Stomach smooth muscle (tissue), 2 donors: Measurements from ENCODE around the gene LRP2.
"Not testable (repeated sequence)": the region's sequence is repeated elsewhere in the genome, so short reads cannot be mapped to it uniquely, and the experiment has no call there.

ENCODE experiments used
- H3K27ac ChIP-seq: one replicate; pipeline ENCODE4 v1.7.0; 2013; ENCODE audit warnings: mild to moderate bottlenecking, low read length, inconsistent platforms
- H3K27me3 ChIP-seq, 2 donors: one replicate each; pipeline ENCODE4 v1.7.0; 2013; ENCODE audit warnings: low read length in 2 of 2; ENCODE audit not compliant: insufficient read depth in 2 of 2, control insufficient read depth in 1 of 2
- H3K36me3 ChIP-seq, 2 donors: one replicate each; pipeline ENCODE4 v1.7.0; 2013; ENCODE audit warnings: low read length in 2 of 2; ENCODE audit not compliant: control insufficient read depth in 2 of 2, insufficient read depth in 2 of 2
- H3K4me1 ChIP-seq: one replicate; pipeline ENCODE4 v1.7.0; 2013; ENCODE audit warnings: low read length; ENCODE audit not compliant: control insufficient read depth, insufficient read depth
- H3K4me3 ChIP-seq, 2 donors: one replicate each; pipeline ENCODE4 v1.7.0; 2013; ENCODE audit warnings: low read length in 2 of 2
- H3K9ac ChIP-seq, 2 donors: one replicate each; pipeline ENCODE4 v1.7.0; 2013; ENCODE audit warnings: low read length in 2 of 2, mild to moderate bottlenecking in 1 of 2
- H3K9me3 ChIP-seq, 2 donors: one replicate each; pipeline ENCODE4 v1.7.0; 2013; ENCODE audit warnings: low read length in 2 of 2; ENCODE audit not compliant: control insufficient read depth in 2 of 2
- donor health status: healthy.
- donor health status: Pancreatic carcinoma.

Gene LRP2

DNA sequence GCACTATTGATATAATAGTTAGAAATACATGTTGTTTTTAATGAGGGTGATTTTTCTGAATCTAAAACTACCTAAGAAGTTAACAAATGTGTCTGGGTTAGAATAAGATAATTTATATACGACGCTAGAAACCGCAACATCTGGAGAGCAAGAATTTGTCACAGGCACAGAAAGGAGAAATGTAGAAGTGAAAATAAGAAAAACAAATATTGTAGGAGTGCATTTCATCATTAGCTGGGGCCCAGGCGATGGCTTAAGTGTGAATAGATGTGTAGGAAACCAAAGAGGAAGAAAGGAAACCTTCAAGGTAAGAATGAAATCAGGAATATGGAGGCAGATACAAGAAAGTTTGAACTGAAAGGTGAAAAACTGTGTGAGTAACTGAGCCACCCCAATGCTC lies 90.3 kb downstream of the LRP2 start:
- H3K9me3 ChIP-seq = no peaks in the 10 kb centered on the region
- no peak overlapping the region for H3K4me3 ChIP-seq
- no peaks in the 10 kb centered on the region for H3K4me1 ChIP-seq
- H3K27me3 ChIP-seq = no peaks in the 10 kb centered on the region
- no peak overlapping the region for H3K9ac ChIP-seq
- no peak overlapping the region for H3K27ac ChIP-seq
- no peaks in the 10 kb centered on the region for H3K36me3 ChIP-seq

DNA sequence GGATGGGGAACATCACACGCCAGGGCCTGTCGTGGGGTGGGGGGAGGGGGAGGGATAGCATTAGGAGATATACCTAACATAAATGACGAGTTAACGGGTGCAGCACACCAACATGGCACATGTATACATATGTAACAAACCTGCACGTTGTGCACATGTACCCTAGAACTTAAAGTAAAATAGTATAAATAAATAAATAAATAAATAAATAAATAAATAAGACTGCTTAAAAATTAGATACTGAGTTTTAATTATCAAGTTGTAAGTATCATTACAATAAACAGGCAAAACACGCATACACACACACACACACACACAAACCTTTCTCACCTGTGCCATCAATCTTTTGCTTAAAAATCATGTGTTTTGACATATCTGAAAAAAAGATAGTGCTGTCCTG lies 91.8 kb downstream of the LRP2 start:
- H3K4me1 ChIP-seq, H3K9ac ChIP-seq, H3K36me3 ChIP-seq, H3K4me3 ChIP-seq, H3K27ac ChIP-seq, H3K27me3 ChIP-seq, H3K9me3 ChIP-seq: not testable (repeated sequence)

DNA sequence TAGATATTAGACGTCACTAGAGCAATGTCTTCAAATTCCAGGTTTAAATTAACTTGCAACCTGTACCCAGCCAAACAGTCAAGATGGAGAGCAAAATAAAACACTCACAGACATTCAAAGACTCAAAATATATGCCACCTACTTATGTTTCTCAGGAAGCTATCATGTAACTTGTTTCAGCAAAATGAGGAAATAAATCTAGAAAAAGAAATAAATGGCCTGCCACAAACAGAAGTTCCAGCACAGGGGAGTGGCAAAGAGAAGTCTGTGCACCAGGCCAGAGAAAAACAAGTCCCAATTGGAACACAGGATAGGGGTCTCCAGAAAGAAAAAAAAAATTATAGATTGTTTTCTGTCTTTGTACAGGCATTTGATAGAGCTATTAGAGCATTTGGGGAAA lies 96.7 kb downstream of the LRP2 start:
- Histone ChIP-seq H3K27me3 (no peaks in the 10 kb centered on the region), H3K4me1 (no peaks in the 10 kb centered on the region), H3K4me3 (no peak overlapping the region), H3K9ac (no peak overlapping the region), H3K36me3 (no peaks in the 10 kb centered on the region), H3K27ac (no peak overlapping the region), H3K9me3 (peaks cover 0 to 3% of the 10 kb centered on the region in 2 donors)

DNA sequence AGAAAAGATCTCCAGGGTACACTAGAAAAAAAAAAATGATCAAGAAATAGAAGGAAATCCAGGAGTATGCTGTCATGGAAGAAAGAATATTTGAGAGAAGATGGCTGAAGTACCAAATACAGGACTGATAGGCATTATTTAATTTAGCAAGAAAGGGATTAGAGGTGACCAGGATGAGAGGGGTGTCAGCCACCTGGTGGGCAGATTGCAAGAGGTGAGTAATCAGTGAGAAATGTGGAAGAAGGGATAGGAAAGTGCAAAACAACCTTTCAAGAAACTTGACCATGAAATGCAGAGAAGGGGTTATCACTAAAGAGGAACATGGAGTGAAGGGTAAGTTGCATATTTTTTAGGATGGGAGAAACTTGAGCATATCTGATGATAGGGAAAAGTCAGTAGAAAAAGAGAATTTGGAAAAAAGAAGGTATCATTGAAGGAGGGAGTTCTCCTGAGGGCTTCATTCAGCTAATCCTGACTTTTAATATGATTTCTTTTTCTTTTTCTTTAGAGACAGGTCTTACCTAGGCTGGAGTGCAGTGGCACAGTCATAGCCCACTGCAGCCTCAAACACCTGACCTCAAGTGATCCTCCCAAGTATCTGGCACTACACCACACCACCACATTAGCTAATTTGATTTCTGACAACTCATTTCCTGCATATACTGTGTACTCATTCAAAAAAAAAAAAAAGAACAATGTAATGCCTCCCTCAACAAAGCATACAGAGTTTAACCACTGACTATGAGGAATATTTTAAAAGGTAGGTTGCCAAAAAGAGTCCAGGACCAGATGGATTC lies 101.3 kb downstream of the LRP2 start:
- Histone ChIP-seq H3K27ac (no peak overlapping the region), H3K27me3 (no peaks in the 10 kb centered on the region), H3K9me3 (peaks cover 0 to 3% of the 10 kb centered on the region in 2 donors), H3K36me3 (no peaks in the 10 kb centered on the region), H3K9ac (no peak overlapping the region), H3K4me1 (no peaks in the 10 kb centered on the region), H3K4me3 (no peak overlapping the region)

DNA sequence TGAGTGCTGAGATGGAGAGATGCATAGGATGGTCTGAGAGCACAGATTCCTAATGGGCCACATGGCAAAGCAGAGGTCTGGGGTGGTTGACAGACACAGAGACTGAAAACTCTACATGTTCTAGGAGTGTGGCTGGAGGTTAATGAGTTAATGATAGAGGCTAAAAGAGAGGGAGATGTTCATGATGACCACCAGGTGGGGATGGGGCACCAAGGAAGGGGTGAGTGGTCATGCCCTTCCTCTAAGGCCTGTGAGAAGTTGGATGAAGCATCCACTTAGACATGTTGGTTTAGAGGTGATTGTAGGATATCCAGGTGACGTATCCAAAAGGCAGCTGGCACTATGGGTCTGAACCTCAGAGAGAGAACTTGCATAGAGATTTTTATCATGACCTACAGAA lies 102.1 kb downstream of the LRP2 start:
- no peak overlapping the region for H3K4me3 ChIP-seq
- no peak overlapping the region for H3K9ac ChIP-seq
- no peak overlapping the region for H3K27ac ChIP-seq
- H3K27me3 ChIP-seq = no peaks in the 10 kb centered on the region
- no peaks in the 10 kb centered on the region for H3K36me3 ChIP-seq
- no peaks in the 10 kb centered on the region for H3K4me1 ChIP-seq
- H3K9me3 ChIP-seq = peaks cover 0 to 3% of the 10 kb centered on the region in 2 donors

DNA sequence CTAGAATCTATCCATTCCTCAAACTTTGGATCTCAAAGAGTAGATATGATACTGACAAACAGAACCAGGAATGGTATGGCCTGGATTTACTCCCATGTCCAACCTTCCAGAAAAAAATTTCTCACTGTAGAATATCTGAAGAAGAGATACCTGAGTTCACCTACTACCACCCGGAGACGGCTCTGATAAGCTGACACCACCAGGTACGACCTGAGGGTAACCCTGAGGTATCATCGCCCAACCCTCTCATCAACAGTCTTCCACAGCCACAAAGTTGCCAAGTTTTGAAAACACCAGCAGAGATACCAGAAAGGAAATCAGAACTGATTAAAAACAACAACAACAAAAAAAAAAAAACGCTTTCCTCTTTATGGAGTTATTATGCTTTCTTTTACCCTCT lies 102.9 kb downstream of the LRP2 start:
- H3K9ac ChIP-seq = no peak overlapping the region
- no peaks in the 10 kb centered on the region for H3K36me3 ChIP-seq
- no peaks in the 10 kb centered on the region for H3K4me1 ChIP-seq
- no peak overlapping the region for H3K4me3 ChIP-seq
- no peak overlapping the region for H3K27ac ChIP-seq
- no peaks in the 10 kb centered on the region for H3K27me3 ChIP-seq
- H3K9me3 ChIP-seq = no peaks in the 10 kb centered on the region

DNA sequence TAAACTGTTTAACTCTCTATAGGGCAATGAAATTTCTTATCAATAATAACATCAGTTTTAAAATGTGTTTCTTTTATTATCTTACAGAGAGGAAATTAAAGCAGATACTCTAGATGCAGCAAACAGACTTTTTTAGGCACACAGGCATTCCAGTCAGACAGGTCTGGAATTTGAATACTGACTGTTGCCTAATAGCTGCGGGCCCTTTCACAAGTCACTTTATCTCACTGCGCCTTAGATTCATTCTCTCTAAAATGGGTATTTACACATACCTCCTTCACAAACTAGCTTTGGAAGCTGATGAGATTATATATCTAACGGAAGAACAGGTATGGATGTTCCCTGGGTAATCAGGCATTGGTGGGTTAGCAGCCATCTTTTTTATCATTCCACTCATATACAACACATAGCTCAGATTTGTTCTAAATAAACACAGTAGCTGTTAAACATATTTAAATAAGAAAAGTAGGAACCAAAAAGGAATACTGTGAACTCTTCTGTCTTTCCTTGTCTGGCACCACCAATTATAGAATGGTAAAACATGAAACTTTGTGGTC lies 104.2 kb downstream of the LRP2 start:
- no peak overlapping the region for H3K9ac ChIP-seq
- no peaks in the 10 kb centered on the region for H3K9me3 ChIP-seq
- H3K36me3 ChIP-seq = no peaks in the 10 kb centered on the region
- no peak overlapping the region for H3K27ac ChIP-seq
- H3K4me1 ChIP-seq = no peaks in the 10 kb centered on the region
- no peak overlapping the region for H3K4me3 ChIP-seq
- H3K27me3 ChIP-seq = no peaks in the 10 kb centered on the region

DNA sequence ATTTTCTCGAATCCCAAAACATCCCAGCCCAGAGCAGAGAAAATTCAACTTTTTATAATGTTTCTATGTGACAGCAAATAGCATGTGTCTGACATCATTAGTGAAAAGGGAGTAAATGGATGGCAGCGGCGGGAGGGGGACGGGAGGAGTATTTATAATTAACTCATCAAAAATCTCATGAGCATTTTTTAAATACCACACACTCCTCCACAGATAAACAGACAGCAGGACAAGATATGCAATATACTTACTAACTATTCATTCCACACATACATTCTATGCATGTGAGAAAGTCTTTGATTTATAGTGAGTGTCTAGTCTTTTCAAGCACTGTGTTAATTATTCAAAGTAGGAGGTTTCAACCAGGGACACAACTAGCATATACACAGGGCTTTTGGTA lies 107.6 kb downstream of the LRP2 start:
- Histone ChIP-seq H3K27me3 (no peaks in the 10 kb centered on the region), H3K9me3 (no peaks in the 10 kb centered on the region), H3K4me3 (no peak overlapping the region), H3K27ac (no peak overlapping the region), H3K9ac (no peak overlapping the region), H3K36me3 (no peaks in the 10 kb centered on the region), H3K4me1 (no peaks in the 10 kb centered on the region)

DNA sequence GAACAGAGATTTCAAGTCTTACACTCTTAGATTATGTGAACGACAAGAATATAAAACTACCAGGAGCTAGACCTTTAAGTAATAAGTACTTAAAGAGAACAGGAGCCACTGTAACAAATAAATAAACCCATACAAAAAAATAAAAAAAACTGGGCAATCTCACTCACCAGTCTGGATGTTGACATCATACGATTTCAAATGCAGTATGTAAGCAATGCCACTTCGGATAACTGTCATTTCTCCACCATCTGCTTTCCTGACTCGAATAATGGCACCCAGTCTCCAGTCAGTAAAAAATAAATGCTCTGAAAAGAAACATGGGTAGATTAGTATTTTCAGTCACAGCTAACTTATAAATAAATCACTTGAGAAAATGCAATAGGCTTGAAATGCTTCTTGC lies 115.1 kb downstream of the LRP2 start:
- H3K9me3 ChIP-seq = no peaks in the 10 kb centered on the region
- no peaks in the 10 kb centered on the region for H3K36me3 ChIP-seq

DNA sequence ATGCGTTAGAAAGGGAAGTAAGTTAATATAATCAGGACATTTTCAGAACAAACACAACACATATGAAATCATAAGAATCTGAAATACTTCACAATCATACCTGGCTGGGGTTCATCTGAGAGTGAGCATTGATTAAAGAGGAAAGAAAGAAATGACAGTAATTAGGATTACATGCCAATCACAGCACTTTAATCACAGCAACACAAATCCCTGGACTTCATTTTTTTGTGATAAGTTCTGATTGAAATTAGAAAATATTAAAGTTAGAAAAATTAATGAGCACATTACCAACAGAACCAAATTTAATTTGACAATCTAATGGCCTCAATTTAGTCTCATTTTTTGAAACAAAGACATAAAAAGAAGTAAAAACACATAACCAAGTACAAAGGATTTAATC lies 121.9 kb downstream of the LRP2 start:
- Histone ChIP-seq H3K9me3 (no peaks in the 10 kb centered on the region), H3K4me3 (no peak overlapping the region), H3K27ac (no peak overlapping the region), H3K27me3 (no peaks in the 10 kb centered on the region), H3K9ac (no peak overlapping the region), H3K36me3 (no peaks in the 10 kb centered on the region), H3K4me1 (peaks cover 3% of the 10 kb centered on the region)

More for the DNA sequence above, 115.1 kb downstream of the LRP2 start:
- H3K27ac ChIP-seq = no peak overlapping the region
- no peaks in the 10 kb centered on the region for H3K4me1 ChIP-seq
- H3K27me3 ChIP-seq = no peaks in the 10 kb centered on the region
- no peak overlapping the region for H3K9ac ChIP-seq
- no peak overlapping the region for H3K4me3 ChIP-seq

DNA sequence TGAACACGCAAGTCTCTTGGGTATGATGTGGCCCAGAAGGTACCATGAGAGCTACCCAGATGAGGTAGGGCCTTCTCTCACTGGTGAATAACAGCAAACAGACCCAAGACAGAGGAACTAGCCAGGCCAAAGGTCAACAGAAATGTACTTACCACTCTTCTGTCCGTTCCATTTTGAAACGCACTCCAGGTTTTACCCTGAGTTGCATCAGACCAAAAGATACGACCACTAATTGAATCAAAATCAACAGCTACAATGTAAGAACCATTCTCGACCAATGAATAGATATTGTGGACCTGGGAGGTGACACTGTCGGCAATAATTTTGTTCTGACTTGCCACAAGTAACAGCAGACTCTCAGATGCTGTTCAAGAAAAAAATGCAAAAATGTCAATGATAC lies 124.4 kb downstream of the LRP2 start:
- Histone ChIP-seq H3K27ac (no peak overlapping the region), H3K4me3 (no peak overlapping the region), H3K4me1 (peaks cover 3% of the 10 kb centered on the region), H3K9me3 (no peaks in the 10 kb centered on the region), H3K36me3 (no peaks in the 10 kb centered on the region), H3K9ac (no peak overlapping the region), H3K27me3 (no peaks in the 10 kb centered on the region)
